Spleen (tissue), 7 donors: ENCODE data around the gene FGFR2.

Experiments used
- CTCF ChIP-seq, 11 experiments: fragments of 200-600 bp in 7 of 11; fragments of 450-650 bp in 4 of 11; sonication (generic) in 4 of 11; IDR thresholded peaks in 8 of 11; conservative IDR thresholded peaks in 3 of 11; 1 replicate in 7 of 11; 2 replicates in 4 of 11; pipeline versions ENCODE4 v1.4.0 to v1.8.0; 2016 to 2021; ENCODE audit warnings: antibody characterized with exemption in 11 of 11, inconsistent platforms in 4 of 11, mild to moderate bottlenecking in 1 of 11
- POLR2A ChIP-seq, 3 donors: fragments of 450-650 bp; IDR thresholded peaks; one replicate each; pipeline ENCODE4 v1.5.1; 2017; ENCODE audit warnings: antibody characterized with exemption in 3 of 3, mild to moderate bottlenecking in 1 of 3
- donor health status: DM: no; HTN: no; CAD: no; lungs with moderate emphysema.
- donor health status: DM: no; HTN: no; CAD: no.
- donor health status: DM: no; HTN: no; CAD: no.

- TF ChIP-seq POLR2A (IDR thresholded peaks at IDR 0.05) (no peak), CTCF (IDR thresholded peaks at IDR 0.05 in 8 of 11, conservative IDR thresholded peaks at IDR 0.05 in 3 of 11) (no peak)
These were observed 135.3 kb downstream of the FGFR2 start for GRCh38 chr10:121462955-121463354.
